Activated naive CD4-positive, alpha-beta T cell (primary cell): Measurements from ENCODE around the gene NTM.
"Not testable (repeated sequence)": the region's sequence is repeated elsewhere in the genome, so short reads cannot be mapped to it uniquely, and the experiment has no call there.

ENCODE experiments used
- DNase-seq, 4 experiments: peaks; one replicate each; lab custom pipeline; 2025; lab: John Stamatoyannopoulos, UW

The NTM gene

GRCh38 chr11:131370090-131370751 is at the start of gene NTM:
TSS of gene NTM (plus strand) at chr11:131370615.
- DNase-seq = no peak

- DNase-seq = no peak
These were observed 45.4 kb upstream of the NTM start for GRCh38 chr11:131324921-131325570.

- no peak for DNase-seq
These were observed 43.6 kb upstream of the NTM start for GRCh38 chr11:131326829-131327228.

- no peak for DNase-seq
These were observed 43.0 kb upstream of the NTM start for GRCh38 chr11:131327421-131327820.

- no peak for DNase-seq
These were observed 41.6 kb upstream of the NTM start for GRCh38 chr11:131328843-131329242.

- DNase-seq = no peak
These were observed 39.4 kb upstream of the NTM start for GRCh38 chr11:131331010-131331409.

- no peak for DNase-seq
These were observed 38.9 kb upstream of the NTM start for GRCh38 chr11:131331546-131331945.

- DNase-seq = no peak
These were observed 35.8 kb upstream of the NTM start for GRCh38 chr11:131334601-131335000.

GRCh38 chr11:131341900-131342299 is 28.5 kb upstream of the NTM start:
- DNase-seq = not testable (repeated sequence)

- not testable (repeated sequence) for DNase-seq
These were observed 28.0 kb upstream of the NTM start for GRCh38 chr11:131342442-131342841.

- DNase-seq = no peak
These were observed 25.0 kb upstream of the NTM start for GRCh38 chr11:131345406-131345805.

GRCh38 chr11:131349368-131350086 is 20.9 kb upstream of the NTM start:
- no peak for DNase-seq

GRCh38 chr11:131350872-131351271 is 19.5 kb upstream of the NTM start:
- no peak for DNase-seq

- DNase-seq = no peak
These were observed 18.6 kb upstream of the NTM start for GRCh38 chr11:131351848-131352247.

- no peak for DNase-seq
These were observed 16.6 kb upstream of the NTM start for GRCh38 chr11:131353766-131354165.

- DNase-seq = no peak
These were observed 16.1 kb upstream of the NTM start for GRCh38 chr11:131354251-131354701.

GRCh38 chr11:131356206-131356605 is 14.2 kb upstream of the NTM start:
- DNase-seq = no peak

- no peak for DNase-seq
These were observed 5.0 kb upstream of the NTM start for GRCh38 chr11:131365329-131365930.

- no peak for DNase-seq
These were observed 731 bp downstream of the NTM start for GRCh38 chr11:131370901-131371790.

- DNase-seq = no peak
These were observed 1.3 kb downstream of the NTM start for GRCh38 chr11:131371791-131372104.

GRCh38 chr11:131372234-131372962 is 2.0 kb downstream of the NTM start:
- DNase-seq = no peak
